GM21367 (cell line): Measurements from ENCODE around the gene CLIP2.
"Not testable (repeated sequence)": the region's sequence is repeated elsewhere in the genome, so short reads cannot be mapped to it uniquely, and the experiment has no call there.

ENCODE experiments used
- ATAC-seq: cut with Tn5 transposase; IDR thresholded peaks from one replicate; pipeline ENCODE4 v1.9.1; 2021; ENCODE audit not compliant: unreplicated experiment

Gene CLIP2

GRCh38 chr7:74401137-74401859 is 112.1 kb downstream of the CLIP2 start:
- no peak for ATAC-seq

- not testable (repeated sequence) for ATAC-seq
Observed at GRCh38 chr7:74402668-74403067, 113.5 kb downstream of the CLIP2 start.

- ATAC-seq, result no peak
Observed at GRCh38 chr7:74403521-74404387, 114.5 kb downstream of the CLIP2 start.

GRCh38 chr7:74404388-74404700 is 115.1 kb downstream of the CLIP2 start:
- no peak for ATAC-seq

- ATAC-seq, result no peak
Observed at GRCh38 chr7:74404741-74405140, 115.5 kb downstream of the CLIP2 start.

- no peak for ATAC-seq
Observed at GRCh38 chr7:74405191-74405898, 116.1 kb downstream of the CLIP2 start.

- no peak for ATAC-seq
Observed at GRCh38 chr7:74405899-74406512, 116.8 kb downstream of the CLIP2 start.

- ATAC-seq, result no peak
Observed at GRCh38 chr7:74407958-74408357, 118.8 kb downstream of the CLIP2 start.

- ATAC-seq, result no peak
Observed at GRCh38 chr7:74409571-74409970, 120.4 kb downstream of the CLIP2 start.

GRCh38 chr7:74410772-74411171 is 121.6 kb downstream of the CLIP2 start:
- no peak for ATAC-seq

- not testable (repeated sequence) for ATAC-seq
Observed at GRCh38 chr7:74411571-74411970, 122.4 kb downstream of the CLIP2 start.

GRCh38 chr7:74412056-74412455 is 122.8 kb downstream of the CLIP2 start:
- no peak for ATAC-seq

GRCh38 chr7:74412603-74413002 is 123.4 kb downstream of the CLIP2 start:
- no peak for ATAC-seq

GRCh38 chr7:74414595-74415333 is 125.6 kb downstream of the CLIP2 start:
- ATAC-seq, result not testable (repeated sequence)

GRCh38 chr7:74417419-74417971 is 128.3 kb downstream of the CLIP2 start:
- ATAC-seq, result no peak

GRCh38 chr7:74418076-74418475 is 128.9 kb downstream of the CLIP2 start:
- ATAC-seq, result no peak

GRCh38 chr7:74418538-74418937 is 129.3 kb downstream of the CLIP2 start:
- no peak for ATAC-seq

GRCh38 chr7:74419232-74419631 is 130.0 kb downstream of the CLIP2 start:
- ATAC-seq, result not testable (repeated sequence)

GRCh38 chr7:74420006-74420405 is 130.8 kb downstream of the CLIP2 start:
- ATAC-seq, result no peak

GRCh38 chr7:74424291-74424880 is 135.2 kb downstream of the CLIP2 start:
- ATAC-seq, result no peak
